ENCODE measurements around the gene NUAK2.

Gene NUAK2

DNA sequence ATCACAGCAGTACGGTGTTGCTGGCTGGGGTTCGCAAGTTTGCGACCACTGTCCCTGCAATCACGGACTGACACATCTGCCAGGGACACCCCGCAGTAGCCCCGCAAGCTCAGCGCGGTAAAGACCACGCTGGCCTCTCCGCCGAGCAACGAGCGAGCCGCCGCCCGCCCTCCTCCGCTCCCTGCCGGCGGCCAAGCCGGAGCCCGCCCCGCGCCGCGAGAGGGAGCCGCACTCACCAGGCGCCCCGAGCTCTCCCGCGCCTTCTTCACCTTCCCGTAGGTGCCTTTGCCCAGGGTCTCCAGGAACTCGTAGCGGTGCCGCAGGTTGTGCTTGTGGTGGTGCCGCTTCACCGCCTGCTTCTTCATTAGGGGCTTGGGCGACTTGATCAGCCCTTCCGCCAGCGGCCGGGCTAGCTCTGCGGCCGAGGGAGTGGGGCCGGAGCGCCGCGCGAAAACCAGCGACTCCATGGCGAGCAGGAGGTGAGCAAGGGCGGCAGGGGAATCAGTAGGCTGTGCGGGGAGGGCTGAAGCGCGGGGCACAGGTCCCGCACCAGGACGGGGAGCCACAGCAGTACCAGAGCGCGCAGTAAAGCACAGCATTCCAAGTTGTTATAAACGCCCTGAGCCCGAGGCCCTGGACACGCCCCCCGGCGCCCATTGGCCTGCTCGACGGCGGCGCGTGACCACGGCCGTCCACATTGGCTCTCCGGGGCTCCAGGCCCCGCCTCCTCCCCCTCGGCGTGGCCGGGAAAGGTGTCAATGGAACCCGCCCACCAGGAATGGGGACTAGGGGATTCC is at the start of gene NUAK2 (continued):
- TF ChIP-seq, protein P1, sequence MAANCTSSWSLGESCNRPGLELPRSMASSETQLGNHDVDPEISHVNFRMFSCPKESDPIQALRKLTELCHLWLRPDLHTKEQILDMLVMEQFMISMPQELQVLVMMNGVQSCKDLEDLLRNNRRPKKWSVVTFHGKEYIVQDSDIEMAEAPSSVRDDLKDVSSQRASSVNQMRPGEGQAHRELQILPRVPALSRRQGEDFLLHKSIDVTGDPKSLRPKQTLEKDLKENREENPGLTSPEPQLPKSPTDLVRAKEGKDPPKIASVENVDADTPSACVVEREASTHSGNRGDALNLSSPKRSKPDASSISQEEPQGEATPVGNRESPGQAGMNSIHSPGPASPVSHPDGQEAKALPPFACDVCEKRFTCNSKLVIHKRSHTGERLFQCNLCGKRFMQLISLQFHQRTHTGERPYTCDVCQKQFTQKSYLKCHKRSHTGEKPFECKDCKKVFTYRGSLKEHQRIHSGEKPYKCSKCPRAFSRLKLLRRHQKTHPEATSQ (tag by site-specific recombination; IDR thresholded peaks at IDR 0.05), result no peak
- TF ChIP-seq ZNF558 (tag by site-specific recombination; IDR thresholded peaks at IDR 0.05) (no peak), TRIM28 (IDR thresholded peaks at IDR 0.05; ENCODE audit: borderline replicate concordance, low read length) (no peak), ZBTB1 (tag by site-specific recombination; IDR thresholded peaks at IDR 0.05) (no peak), KLF1 (tag by site-specific recombination; IDR thresholded peaks at IDR 0.05) (peak; percentile 34; the same call in 1 of the 2 replicates), ZNF785 (tag by site-specific recombination; IDR thresholded peaks at IDR 0.05) (no peak), ZNF404 (tag by site-specific recombination; IDR thresholded peaks at IDR 0.05) (no peak), ZNF324 (tag by site-specific recombination; IDR thresholded peaks at IDR 0.05) (no peak), SCRT2 (tag by site-specific recombination; IDR thresholded peaks at IDR 0.05) (no peak), ZNF555 (tag by site-specific recombination; conservative IDR thresholded peaks at IDR 0.05) (no peak), ZNF223 (tag by site-specific recombination; IDR thresholded peaks at IDR 0.05) (no peak), ZBTB49 (tag by site-specific recombination; IDR thresholded peaks at IDR 0.05; ENCODE audit: low read depth) (no peak), TSHZ1 (tag by site-specific recombination; IDR thresholded peaks at IDR 0.05; ENCODE audit: borderline replicate concordance) (no peak), FEZF1 (tag by site-specific recombination; IDR thresholded peaks at IDR 0.05) (no peak), ZNF549 (tag by site-specific recombination; IDR thresholded peaks at IDR 0.05) (no peak), SETDB1 (IDR thresholded peaks at IDR 0.05; ENCODE audit: insufficient read length, low read length) (no peak), ZNF148 (tag by site-specific recombination; IDR thresholded peaks at IDR 0.05; ENCODE audit: borderline replicate concordance) (no peak), ZNF341 (tag by site-specific recombination; IDR thresholded peaks at IDR 0.05; ENCODE audit: low read depth) (peak; percentile 73; the same call in 1 of the 2 replicates), ZNF777 (tag by site-specific recombination; IDR thresholded peaks at IDR 0.05; ENCODE audit: borderline replicate concordance) (no peak), YY2 (tag by site-specific recombination; IDR thresholded peaks at IDR 0.05) (no peak)
- TF ChIP-seq, protein P2, sequence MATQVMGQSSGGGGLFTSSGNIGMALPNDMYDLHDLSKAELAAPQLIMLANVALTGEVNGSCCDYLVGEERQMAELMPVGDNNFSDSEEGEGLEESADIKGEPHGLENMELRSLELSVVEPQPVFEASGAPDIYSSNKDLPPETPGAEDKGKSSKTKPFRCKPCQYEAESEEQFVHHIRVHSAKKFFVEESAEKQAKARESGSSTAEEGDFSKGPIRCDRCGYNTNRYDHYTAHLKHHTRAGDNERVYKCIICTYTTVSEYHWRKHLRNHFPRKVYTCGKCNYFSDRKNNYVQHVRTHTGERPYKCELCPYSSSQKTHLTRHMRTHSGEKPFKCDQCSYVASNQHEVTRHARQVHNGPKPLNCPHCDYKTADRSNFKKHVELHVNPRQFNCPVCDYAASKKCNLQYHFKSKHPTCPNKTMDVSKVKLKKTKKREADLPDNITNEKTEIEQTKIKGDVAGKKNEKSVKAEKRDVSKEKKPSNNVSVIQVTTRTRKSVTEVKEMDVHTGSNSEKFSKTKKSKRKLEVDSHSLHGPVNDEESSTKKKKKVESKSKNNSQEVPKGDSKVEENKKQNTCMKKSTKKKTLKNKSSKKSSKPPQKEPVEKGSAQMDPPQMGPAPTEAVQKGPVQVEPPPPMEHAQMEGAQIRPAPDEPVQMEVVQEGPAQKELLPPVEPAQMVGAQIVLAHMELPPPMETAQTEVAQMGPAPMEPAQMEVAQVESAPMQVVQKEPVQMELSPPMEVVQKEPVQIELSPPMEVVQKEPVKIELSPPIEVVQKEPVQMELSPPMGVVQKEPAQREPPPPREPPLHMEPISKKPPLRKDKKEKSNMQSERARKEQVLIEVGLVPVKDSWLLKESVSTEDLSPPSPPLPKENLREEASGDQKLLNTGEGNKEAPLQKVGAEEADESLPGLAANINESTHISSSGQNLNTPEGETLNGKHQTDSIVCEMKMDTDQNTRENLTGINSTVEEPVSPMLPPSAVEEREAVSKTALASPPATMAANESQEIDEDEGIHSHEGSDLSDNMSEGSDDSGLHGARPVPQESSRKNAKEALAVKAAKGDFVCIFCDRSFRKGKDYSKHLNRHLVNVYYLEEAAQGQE (tag by site-specific recombination; IDR thresholded peaks at IDR 0.05), result 0 out of 2 replicates have a peak, but pooled peaks have one; percentile 18
- TF ChIP-seq, protein P3, sequence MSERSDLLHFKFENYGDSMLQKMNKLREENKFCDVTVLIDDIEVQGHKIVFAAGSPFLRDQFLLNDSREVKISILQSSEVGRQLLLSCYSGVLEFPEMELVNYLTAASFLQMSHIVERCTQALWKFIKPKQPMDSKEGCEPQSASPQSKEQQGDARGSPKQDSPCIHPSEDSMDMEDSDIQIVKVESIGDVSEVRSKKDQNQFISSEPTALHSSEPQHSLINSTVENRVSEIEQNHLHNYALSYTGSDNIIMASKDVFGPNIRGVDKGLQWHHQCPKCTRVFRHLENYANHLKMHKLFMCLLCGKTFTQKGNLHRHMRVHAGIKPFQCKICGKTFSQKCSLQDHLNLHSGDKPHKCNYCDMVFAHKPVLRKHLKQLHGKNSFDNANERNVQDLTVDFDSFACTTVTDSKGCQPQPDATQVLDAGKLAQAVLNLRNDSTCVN (tag by site-specific recombination; optimal IDR thresholded peaks at IDR 0.05), result peak; percentile 87
